Astrocyte (in vitro differentiated cells and primary cell): Measurements from ENCODE around the gene EYA2. TPM values are rescaled to one million over a fixed set of nuclear protein-coding genes. Genes with fewer than 3 reads are reported as not detected.

ENCODE experiments used
- DNase-seq: peaks from one replicate; pipeline ENCODE4 v3.0.0-alpha.2; 2010; ENCODE audit warnings: low read depth
- FAIRE-seq: peaks from 2 replicates; lab custom pipeline; 2011; peaks lifted over from hg19 to GRCh38; lab: Jason Lieb, UNC
- H2AFZ ChIP-seq: 2 replicates; pipeline ENCODE4 v1.6.0; 2012; ENCODE audit warnings: low read depth, low read length, inconsistent platforms
- H3K27ac ChIP-seq: 2 replicates; pipeline ENCODE4 v1.5.1; 2011; ENCODE audit warnings: low read depth, low read length, inconsistent platforms
- H3K27me3 ChIP-seq: 2 replicates; pipeline ENCODE4 v1.6.0; 2011; ENCODE audit warnings: low read length, inconsistent platforms; ENCODE audit not compliant: insufficient read depth
- H3K36me3 ChIP-seq: 2 replicates; pipeline ENCODE4 v1.5.1; 2011; ENCODE audit warnings: low read length, inconsistent platforms; ENCODE audit not compliant: insufficient read depth
- H3K4me1 ChIP-seq: 2 replicates; pipeline ENCODE4 v1.5.1; 2011; ENCODE audit warnings: low read length, inconsistent platforms; ENCODE audit not compliant: insufficient read depth
- H3K4me2 ChIP-seq: 2 replicates; pipeline ENCODE4 v1.6.0; 2012; ENCODE audit warnings: low read length, inconsistent platforms
- H3K4me3 ChIP-seq: 2 replicates; pipeline ENCODE4 v1.5.1; 2011; ENCODE audit warnings: low read depth, mild to moderate bottlenecking, low read length, inconsistent platforms; ENCODE audit not compliant: insufficient read depth
- H3K79me2 ChIP-seq: 2 replicates; pipeline ENCODE4 v1.6.0; 2012; ENCODE audit warnings: mild to moderate bottlenecking, low read length, inconsistent platforms; ENCODE audit not compliant: insufficient read depth
- H3K9ac ChIP-seq: 2 replicates; pipeline ENCODE4 v1.6.0; 2012; ENCODE audit warnings: mild to moderate bottlenecking, low read length, inconsistent platforms
- H3K9me3 ChIP-seq: 2 replicates; pipeline ENCODE4 v1.5.1; 2012; ENCODE audit warnings: low read depth, mild to moderate bottlenecking, low read length, inconsistent platforms; ENCODE audit not compliant: insufficient read depth
- H4K20me1 ChIP-seq: 2 replicates; pipeline ENCODE4 v1.6.0; 2012; ENCODE audit warnings: low read length, inconsistent platforms; ENCODE audit not compliant: insufficient read depth
- H3K27ac Mint-ChIP-seq: one replicate; pipeline ENCODE4 v1.8.0; 2021; ENCODE audit warnings: mild to moderate bottlenecking, mixed read lengths; ENCODE audit not compliant: unreplicated experiment
- H3K27me3 Mint-ChIP-seq: one replicate; pipeline ENCODE4 v1.8.0; 2021; ENCODE audit warnings: low read depth, mixed read lengths; ENCODE audit not compliant: unreplicated experiment
- H3K36me3 Mint-ChIP-seq: one replicate; pipeline ENCODE4 v1.8.0; 2021; ENCODE audit warnings: low read depth, mixed read lengths; ENCODE audit not compliant: unreplicated experiment
- H3K4me1 Mint-ChIP-seq: one replicate; pipeline ENCODE4 v1.8.0; 2021; ENCODE audit warnings: low read depth, mixed read lengths; ENCODE audit not compliant: unreplicated experiment
- H3K4me3 Mint-ChIP-seq: one replicate; pipeline ENCODE4 v1.8.0; 2021; ENCODE audit warnings: mild to moderate bottlenecking, moderate library complexity, mixed read lengths; ENCODE audit not compliant: unreplicated experiment
- H3K9me3 Mint-ChIP-seq: one replicate; pipeline ENCODE4 v1.8.0; 2021; ENCODE audit warnings: mild to moderate bottlenecking, mixed read lengths; ENCODE audit not compliant: unreplicated experiment
- EZH2 ChIP-seq: IDR thresholded peaks from 2 replicates; pipeline ENCODE4 v1.6.1; 2012; ENCODE audit warnings: mild to moderate bottlenecking, low read length, inconsistent platforms; ENCODE audit not compliant: insufficient read depth
- total RNA-seq: library from RNA; stranded (reverse); gene quantifications from 2 replicates; pipeline ENCODE4 v1.2.1, GENCODE V29; 2021
- TF ChIP-seq, protein P1 (sequence below): IDR thresholded peaks from 2 replicates; pipeline ENCODE4 v1.5.1; 2011; ENCODE audit warnings: low read depth, mild to moderate bottlenecking, inconsistent platforms, low read length, moderate library complexity; ENCODE audit not compliant: insufficient read depth

The EYA2 gene
- total RNA-seq, 1 donor from 2014 or later, result 1.5 TPM

DNA sequence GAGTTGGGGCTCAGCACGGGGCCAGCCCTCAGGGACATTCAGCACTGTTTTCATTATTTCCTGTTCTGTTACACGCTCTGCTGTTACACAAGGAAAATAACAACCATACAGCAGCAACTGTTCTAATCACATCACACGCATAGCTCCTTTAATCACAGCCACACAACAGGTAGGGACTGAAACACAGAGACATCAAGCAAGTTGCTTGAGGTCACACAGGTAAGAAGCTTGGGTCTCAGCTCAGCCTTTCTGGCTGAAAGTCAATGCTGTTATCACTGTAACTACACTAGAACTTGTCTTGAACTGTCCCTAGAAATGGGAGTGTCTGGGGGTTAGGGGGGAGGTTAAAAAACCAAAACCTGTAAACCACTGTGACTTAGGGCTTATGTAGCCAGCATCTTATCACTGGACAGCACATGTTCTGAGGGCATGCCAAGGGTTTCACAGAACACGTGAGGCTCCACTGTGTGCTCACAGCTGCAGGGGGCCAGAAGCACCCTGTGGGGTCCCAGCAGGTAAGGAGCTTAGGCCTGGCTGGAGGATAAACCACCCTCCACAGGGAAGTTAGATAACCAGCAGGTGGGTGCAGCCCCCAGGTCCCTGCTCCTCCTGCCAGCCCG is 146.0 kb downstream of the EYA2 start:
- TF ChIP-seq, protein P1, sequence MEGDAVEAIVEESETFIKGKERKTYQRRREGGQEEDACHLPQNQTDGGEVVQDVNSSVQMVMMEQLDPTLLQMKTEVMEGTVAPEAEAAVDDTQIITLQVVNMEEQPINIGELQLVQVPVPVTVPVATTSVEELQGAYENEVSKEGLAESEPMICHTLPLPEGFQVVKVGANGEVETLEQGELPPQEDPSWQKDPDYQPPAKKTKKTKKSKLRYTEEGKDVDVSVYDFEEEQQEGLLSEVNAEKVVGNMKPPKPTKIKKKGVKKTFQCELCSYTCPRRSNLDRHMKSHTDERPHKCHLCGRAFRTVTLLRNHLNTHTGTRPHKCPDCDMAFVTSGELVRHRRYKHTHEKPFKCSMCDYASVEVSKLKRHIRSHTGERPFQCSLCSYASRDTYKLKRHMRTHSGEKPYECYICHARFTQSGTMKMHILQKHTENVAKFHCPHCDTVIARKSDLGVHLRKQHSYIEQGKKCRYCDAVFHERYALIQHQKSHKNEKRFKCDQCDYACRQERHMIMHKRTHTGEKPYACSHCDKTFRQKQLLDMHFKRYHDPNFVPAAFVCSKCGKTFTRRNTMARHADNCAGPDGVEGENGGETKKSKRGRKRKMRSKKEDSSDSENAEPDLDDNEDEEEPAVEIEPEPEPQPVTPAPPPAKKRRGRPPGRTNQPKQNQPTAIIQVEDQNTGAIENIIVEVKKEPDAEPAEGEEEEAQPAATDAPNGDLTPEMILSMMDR, result no peak
- no peak for TF ChIP-seq EZH2

DNA sequence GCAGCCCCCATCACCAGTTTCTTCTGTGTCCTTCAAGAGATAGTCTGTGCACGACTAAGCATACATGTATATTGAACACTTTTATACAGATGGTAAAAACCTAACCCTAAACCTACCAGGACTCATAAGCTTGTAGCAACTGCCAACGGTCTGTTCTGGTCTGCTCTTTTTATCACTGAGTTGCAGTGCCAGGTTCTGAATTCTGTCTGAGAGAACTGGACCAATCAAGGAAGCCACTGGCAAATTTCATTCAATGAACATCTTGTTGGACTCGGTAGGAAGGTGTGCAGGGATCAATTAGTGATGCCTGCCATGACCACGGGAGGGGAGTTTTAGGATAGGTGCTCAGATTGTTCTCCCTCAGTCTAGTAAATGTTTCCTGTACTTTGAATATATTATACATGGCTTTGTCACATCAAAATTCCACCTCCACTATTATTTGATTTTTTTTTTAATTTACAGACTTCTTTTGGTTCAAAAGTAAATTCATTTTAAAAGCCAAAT is 146.8 kb downstream of the EYA2 start:
- peaks cover 10% of the 10 kb centered on the region for H3K27me3 Mint-ChIP-seq
- Histone ChIP-seq H3K36me3 (no peaks in the 10 kb centered on the region), H2AFZ (no peak overlapping the region), H4K20me1 (no peaks in the 10 kb centered on the region), H3K27me3 (peaks cover 14% of the 10 kb centered on the region), H3K9me3 (peaks cover 6% of the 10 kb centered on the region), H3K4me1 (no peaks in the 10 kb centered on the region), H3K79me2 (no peaks in the 10 kb centered on the region), H3K4me2 (no peak overlapping the region), H3K9ac (no peak overlapping the region), H3K4me3 (no peak overlapping the region), H3K27ac (no peak overlapping the region)
- no peak overlapping the region for H3K4me3 Mint-ChIP-seq
- no peaks in the 10 kb centered on the region for H3K4me1 Mint-ChIP-seq
- no peak for TF ChIP-seq EZH2
- TF ChIP-seq, protein P1, result no peak
- no peak overlapping the region for H3K27ac Mint-ChIP-seq
- H3K36me3 Mint-ChIP-seq, result peaks cover 4% of the 10 kb centered on the region
- DNase-seq (no peak), FAIRE-seq (no peak)
- peaks cover 20% of the 10 kb centered on the region for H3K9me3 Mint-ChIP-seq

More for the DNA sequence above, 146.0 kb downstream of the EYA2 start:
- Mint-ChIP-seq H3K4me1 (no peaks in the 10 kb centered on the region), H3K4me3 (no peak overlapping the region), H3K36me3 (peaks cover 1% of the 10 kb centered on the region), H3K27me3 (peaks cover 10% of the 10 kb centered on the region), H3K9me3 (peaks cover 15% of the 10 kb centered on the region), H3K27ac (no peak overlapping the region)
- no peak for FAIRE-seq
- Histone ChIP-seq H3K27ac (no peak overlapping the region), H4K20me1 (no peaks in the 10 kb centered on the region), H3K4me1 (no peaks in the 10 kb centered on the region), H3K4me2 (no peak overlapping the region), H3K9me3 (peaks cover 6% of the 10 kb centered on the region), H3K27me3 (peaks cover 15% of the 10 kb centered on the region), H3K4me3 (no peak overlapping the region), H2AFZ (no peak overlapping the region), H3K36me3 (no peaks in the 10 kb centered on the region), H3K9ac (no peak overlapping the region), H3K79me2 (no peaks in the 10 kb centered on the region)
- no peak for DNase-seq

DNA sequence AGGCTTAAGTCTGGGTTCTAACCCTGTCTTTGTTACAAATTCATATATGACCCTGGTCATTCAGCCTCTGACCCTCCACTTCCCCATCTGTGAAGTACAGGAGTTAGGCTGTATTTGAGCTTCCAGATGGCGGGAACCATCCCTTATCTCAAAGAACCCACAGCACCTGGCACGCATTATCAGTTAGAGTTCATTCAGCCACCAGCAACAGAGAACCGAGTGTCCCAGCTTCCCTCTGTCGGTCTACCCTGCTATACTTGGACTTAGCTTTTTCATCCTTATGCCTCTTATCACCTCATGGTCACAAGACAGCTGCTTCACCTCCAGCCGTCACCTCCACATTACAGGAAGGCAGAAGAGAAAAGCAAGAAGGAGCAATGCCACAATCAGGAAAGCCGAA is 147.8 kb downstream of the EYA2 start:
- no peaks in the 10 kb centered on the region for H3K4me1 ChIP-seq
- DNase-seq, result no peak
- no peak overlapping the region for H3K9ac ChIP-seq
- no peak overlapping the region for H3K27ac ChIP-seq
- H3K4me3 ChIP-seq, result no peak overlapping the region
- H3K36me3 ChIP-seq, result no peaks in the 10 kb centered on the region
- FAIRE-seq, result no peak
- TF ChIP-seq, protein P1, result no peak
- TF ChIP-seq EZH2, result no peak
- H3K9me3 ChIP-seq, result peaks cover 6% of the 10 kb centered on the region
- Mint-ChIP-seq H3K9me3 (peaks cover 27% of the 10 kb centered on the region), H3K4me3 (no peak overlapping the region), H3K4me1 (no peaks in the 10 kb centered on the region), H3K27ac (no peak overlapping the region), H3K27me3 (peaks cover 16% of the 10 kb centered on the region), H3K36me3 (peaks cover 4% of the 10 kb centered on the region)
- H2AFZ ChIP-seq, result no peak overlapping the region
- peaks cover 7% of the 10 kb centered on the region for H3K27me3 ChIP-seq
- no peaks in the 10 kb centered on the region for H4K20me1 ChIP-seq
- H3K79me2 ChIP-seq, result no peaks in the 10 kb centered on the region
- H3K4me2 ChIP-seq, result no peak overlapping the region
